PFSK-1 (cell line): ENCODE measurements around the gene TMEM53.

Experiments
- FOXP2 ChIP-seq: optimal IDR thresholded peaks from 2 replicates; pipeline ENCODE3; 2011; ENCODE audit warnings: borderline replicate concordance, control low read depth, inconsistent platforms; ENCODE audit not compliant: insufficient read depth; ENCODE audit errors: extremely low read length, extremely low read depth
- POLR2AphosphoS5 ChIP-seq: IDR thresholded peaks from 2 replicates; pipeline ENCODE4 v1.6.1; 2012; ENCODE audit warnings: low read depth, mild to moderate bottlenecking, control low read depth, low read length, moderate library complexity
- SIN3A ChIP-seq: IDR thresholded peaks from 2 replicates; pipeline ENCODE4 v1.6.1; 2012; ENCODE audit warnings: mild to moderate bottlenecking, low read length, moderate library complexity, borderline replicate concordance; ENCODE audit not compliant: insufficient read depth
- TAF1 ChIP-seq: IDR thresholded peaks from 2 replicates; pipeline ENCODE4 v1.6.1; 2012; ENCODE audit warnings: low read length, control low read depth, borderline replicate concordance; ENCODE audit not compliant: insufficient read depth
- TF ChIP-seq, protein P1 (sequence below), 2 experiments: IDR thresholded peaks; 2 replicates each; pipeline versions ENCODE4 v1.6.1 to v1.8.0; 2011 to 2012; ENCODE audit warnings: low read depth in 2 of 2, low read length in 2 of 2, control low read depth in 1 of 2, inconsistent platforms in 1 of 2, mild to moderate bottlenecking in 1 of 2, moderate library complexity in 1 of 2; ENCODE audit not compliant: insufficient read depth in 1 of 2

The TMEM53 gene

DNA sequence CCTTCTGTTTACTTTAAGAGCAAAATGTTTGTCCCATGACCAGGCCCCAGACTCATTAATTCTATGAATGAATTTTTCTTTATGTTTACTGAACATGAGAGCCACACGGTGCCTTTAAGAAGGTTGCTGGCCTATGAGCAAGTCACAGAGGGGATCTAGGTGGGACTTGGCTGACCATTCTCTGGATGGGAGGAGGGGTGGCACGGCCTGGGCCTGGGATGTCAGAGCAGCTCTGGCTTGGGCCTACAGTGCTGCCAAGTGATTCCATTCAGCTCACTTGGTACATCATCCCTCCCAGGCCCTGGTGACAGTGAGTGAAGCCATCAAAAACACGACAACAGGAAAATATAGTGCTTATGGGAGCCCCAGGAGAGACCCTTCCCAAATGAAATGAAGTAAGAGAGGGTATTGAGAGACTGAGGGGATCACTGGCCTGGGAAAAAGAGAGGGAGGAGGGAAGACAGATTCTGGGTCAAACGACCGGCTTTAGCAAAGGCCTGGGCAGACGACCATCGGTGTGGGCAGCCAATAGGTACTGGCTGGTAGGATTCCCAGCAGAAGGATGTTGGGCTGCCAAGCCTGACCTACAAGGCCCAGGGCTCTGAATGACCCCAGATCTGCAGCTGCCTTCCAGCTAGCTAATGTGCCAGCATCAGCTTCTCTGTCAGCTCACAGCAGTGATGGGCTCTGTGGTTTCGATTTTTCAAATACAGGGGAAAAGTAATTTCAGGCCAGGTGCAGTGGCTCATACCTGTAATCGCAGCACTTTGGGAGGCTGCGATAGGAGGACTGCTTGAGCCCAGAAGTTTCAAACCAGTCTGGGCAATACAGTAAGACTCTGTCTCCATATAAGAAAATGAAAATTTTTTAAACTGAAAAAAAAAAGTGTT is 3.3 kb downstream of the TMEM53 start:
- TF ChIP-seq TAF1: no peak
- TF ChIP-seq SIN3A: no peak
- TF ChIP-seq, protein P1, sequence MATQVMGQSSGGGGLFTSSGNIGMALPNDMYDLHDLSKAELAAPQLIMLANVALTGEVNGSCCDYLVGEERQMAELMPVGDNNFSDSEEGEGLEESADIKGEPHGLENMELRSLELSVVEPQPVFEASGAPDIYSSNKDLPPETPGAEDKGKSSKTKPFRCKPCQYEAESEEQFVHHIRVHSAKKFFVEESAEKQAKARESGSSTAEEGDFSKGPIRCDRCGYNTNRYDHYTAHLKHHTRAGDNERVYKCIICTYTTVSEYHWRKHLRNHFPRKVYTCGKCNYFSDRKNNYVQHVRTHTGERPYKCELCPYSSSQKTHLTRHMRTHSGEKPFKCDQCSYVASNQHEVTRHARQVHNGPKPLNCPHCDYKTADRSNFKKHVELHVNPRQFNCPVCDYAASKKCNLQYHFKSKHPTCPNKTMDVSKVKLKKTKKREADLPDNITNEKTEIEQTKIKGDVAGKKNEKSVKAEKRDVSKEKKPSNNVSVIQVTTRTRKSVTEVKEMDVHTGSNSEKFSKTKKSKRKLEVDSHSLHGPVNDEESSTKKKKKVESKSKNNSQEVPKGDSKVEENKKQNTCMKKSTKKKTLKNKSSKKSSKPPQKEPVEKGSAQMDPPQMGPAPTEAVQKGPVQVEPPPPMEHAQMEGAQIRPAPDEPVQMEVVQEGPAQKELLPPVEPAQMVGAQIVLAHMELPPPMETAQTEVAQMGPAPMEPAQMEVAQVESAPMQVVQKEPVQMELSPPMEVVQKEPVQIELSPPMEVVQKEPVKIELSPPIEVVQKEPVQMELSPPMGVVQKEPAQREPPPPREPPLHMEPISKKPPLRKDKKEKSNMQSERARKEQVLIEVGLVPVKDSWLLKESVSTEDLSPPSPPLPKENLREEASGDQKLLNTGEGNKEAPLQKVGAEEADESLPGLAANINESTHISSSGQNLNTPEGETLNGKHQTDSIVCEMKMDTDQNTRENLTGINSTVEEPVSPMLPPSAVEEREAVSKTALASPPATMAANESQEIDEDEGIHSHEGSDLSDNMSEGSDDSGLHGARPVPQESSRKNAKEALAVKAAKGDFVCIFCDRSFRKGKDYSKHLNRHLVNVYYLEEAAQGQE (IDR thresholded peaks at IDR 0.05; ENCODE audit: insufficient read depth in 1 of 2, low read depth in 2 of 2, low read length in 2 of 2): no peak
- TF ChIP-seq POLR2AphosphoS5: no peak
- no peak for TF ChIP-seq FOXP2

DNA sequence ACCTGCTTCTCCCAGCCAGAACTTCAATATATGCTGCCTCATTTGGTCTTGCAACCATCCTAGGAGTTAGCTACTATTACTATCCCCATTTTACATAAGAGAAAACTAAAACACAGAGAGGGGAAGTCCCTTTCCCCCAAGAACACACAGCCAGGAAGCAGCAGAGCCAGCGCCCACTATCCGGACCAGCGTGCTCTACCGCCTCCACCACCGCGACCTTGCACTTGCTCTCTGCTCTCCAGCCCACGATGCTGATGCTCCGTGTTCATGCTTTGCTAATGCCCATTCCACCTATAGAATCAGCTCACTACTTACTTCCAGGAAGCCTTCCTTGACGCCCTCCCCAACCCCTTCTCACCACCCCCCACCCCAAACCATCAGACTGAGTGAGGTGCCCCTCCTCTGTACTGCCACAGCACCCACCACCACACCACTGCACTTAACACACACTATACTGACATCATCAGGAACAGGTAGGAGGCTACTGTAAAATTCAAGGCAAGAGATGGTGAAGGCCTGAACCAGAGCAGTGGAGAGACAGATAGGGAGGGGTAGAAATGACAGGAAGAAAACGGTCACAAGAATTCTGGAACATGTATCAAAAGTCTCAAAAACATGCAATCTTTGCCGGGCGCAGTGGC is 9.4 kb downstream of the TMEM53 start:
- TF ChIP-seq SIN3A: no peak
- no peak for TF ChIP-seq POLR2AphosphoS5
- no peak for TF ChIP-seq TAF1
- TF ChIP-seq, protein P1 (IDR thresholded peaks at IDR 0.05; ENCODE audit: insufficient read depth in 1 of 2, low read depth in 2 of 2, low read length in 2 of 2): no peak
- no peak for TF ChIP-seq FOXP2

DNA sequence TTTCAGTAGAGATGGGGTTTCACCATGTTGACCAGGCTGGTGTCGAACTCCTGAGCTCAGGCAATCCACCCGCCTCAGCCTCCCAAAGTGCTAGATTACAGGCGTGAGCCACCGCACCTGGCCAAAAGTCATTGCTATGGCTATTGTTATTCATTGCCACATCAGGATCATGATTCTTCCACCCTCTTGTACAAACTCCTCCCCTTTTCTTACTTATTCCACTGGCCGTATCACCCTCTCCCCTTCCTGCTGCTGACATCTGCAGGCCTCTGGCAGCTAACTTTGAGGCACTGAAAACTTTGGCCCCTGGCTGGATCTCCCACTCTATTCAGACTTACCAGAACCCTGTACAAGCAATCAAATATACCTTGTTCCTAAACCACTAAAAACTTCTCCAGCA is 10.9 kb downstream of the TMEM53 start:
- TF ChIP-seq POLR2AphosphoS5 (no peak), TAF1 (no peak)
- TF ChIP-seq, protein P1 (IDR thresholded peaks at IDR 0.05; ENCODE audit: insufficient read depth in 1 of 2, low read depth in 2 of 2, low read length in 2 of 2): no peak

DNA sequence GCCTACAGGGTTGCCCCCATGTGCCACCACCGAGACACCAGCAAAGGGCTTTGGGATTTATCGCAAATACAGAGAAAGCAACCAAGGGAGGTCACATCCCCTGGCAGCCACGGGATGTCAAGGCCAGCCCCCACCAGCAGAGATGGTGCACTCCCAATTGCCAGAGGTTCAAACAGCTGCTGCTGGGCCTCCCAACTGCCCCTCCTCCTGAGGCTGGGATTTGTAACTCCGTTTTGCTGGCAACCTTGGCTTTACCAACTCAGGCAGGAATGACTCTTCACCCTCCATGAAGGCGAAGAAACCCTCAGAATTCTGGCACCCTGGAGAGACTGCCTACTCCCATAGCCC is 11.6 kb downstream of the TMEM53 start:
- TF ChIP-seq, protein P1 (IDR thresholded peaks at IDR 0.05; ENCODE audit: insufficient read depth in 1 of 2, low read depth in 2 of 2, low read length in 2 of 2): no peak
- TF ChIP-seq POLR2AphosphoS5: no peak
- TF ChIP-seq SIN3A: no peak
- no peak for TF ChIP-seq TAF1
- no peak for TF ChIP-seq FOXP2
